ENCODE results near the gene MTF2.

GRCh38 chr1:93083979-93084378 lies 4.9 kb downstream of the MTF2 start:
- TF ChIP-seq CTCF (IDR thresholded peaks at IDR 0.05) (no peak), POLR2AphosphoS5 (IDR thresholded peaks at IDR 0.05) (no peak), POLR2A (IDR thresholded peaks at IDR 0.05) (no peak)
